Tibial nerve (tissue), 4 donors: ENCODE data around the gene ABCB9. TPM values are rescaled to one million over a fixed set of nuclear protein-coding genes. Genes with fewer than 3 reads are reported as not detected.

Experiments used
- DNase-seq, 2 donors: peaks; one replicate each; pipeline ENCODE4 v3.0.0-alpha.2; 2019; ENCODE audit warnings: low spot score in 2 of 2
- H3K27ac ChIP-seq, 4 donors: fragments of 200-600 bp; sonication (generic) in 3 of 4; one replicate each; pipeline ENCODE4 v1.5.1; 2017 to 2019; ENCODE audit warnings: mild to moderate bottlenecking in 1 of 4
- H3K27me3 ChIP-seq, 2 donors: fragments of 200-600 bp; sonication (generic) in 1 of 2; one replicate each; pipeline versions ENCODE4 v1.5.1 to v1.6.0; 2017 to 2019
- H3K36me3 ChIP-seq, 3 donors: fragments of 200-600 bp; sonication (generic); one replicate each; pipeline ENCODE4 v1.5.1; 2018 to 2019
- H3K4me1 ChIP-seq, 4 donors: fragments of 200-600 bp; sonication (generic) in 3 of 4; one replicate each; pipeline ENCODE4 v1.5.1; 2017 to 2019
- H3K4me3 ChIP-seq, 4 donors: fragments of 200-600 bp; sonication (generic) in 3 of 4; one replicate each; pipeline ENCODE4 v1.5.1; 2017 to 2019; ENCODE audit warnings: mild to moderate bottlenecking in 1 of 4, moderate library complexity in 1 of 4
- H3K9me3 ChIP-seq, 4 donors: fragments of 200-600 bp; sonication (generic) in 3 of 4; one replicate each; pipeline ENCODE4 v1.5.1; 2017 to 2019
- EP300 ChIP-seq, 2 donors: sonication (generic); formaldehyde crosslinking; IDR thresholded peaks; one replicate each; pipeline ENCODE4 v1.6.1; 2017; ENCODE audit warnings: antibody characterized with exemption in 2 of 2, mild to moderate bottlenecking in 1 of 2
- POLR2A ChIP-seq, 2 donors: fragments of 450-650 bp; IDR thresholded peaks; one replicate each; pipeline ENCODE4 v1.6.1; 2017; ENCODE audit warnings: antibody characterized with exemption in 2 of 2, mild to moderate bottlenecking in 2 of 2, moderate library complexity in 2 of 2
- WGBS, 2 donors: methylation state at CpG; one replicate each; pipeline ENCODE4 v1.1.5; 2018; 5-methylcytosine and 5-hydroxymethylcytosine counted together
- total RNA-seq, 4 donors: library from RNA; depleted of rRNA; stranded (reverse); fragments of >200 nt; gene quantifications; one replicate each; pipeline ENCODE4 v1.1.0, GENCODE V29; 2016
- TF ChIP-seq, protein P1 (sequence below), 5 experiments: fragments of 200-600 bp in 3 of 5; fragments of 450-650 bp in 2 of 5; sonication (generic) in 3 of 5; IDR thresholded peaks; one replicate each; pipeline ENCODE4 v1.5.1; 2016 to 2019; ENCODE audit warnings: antibody characterized with exemption in 5 of 5, mild to moderate bottlenecking in 3 of 5, moderate library complexity in 2 of 5

Gene ABCB9
- total RNA-seq, 4 donors from 2014 or later, result 4.2 to 11.4 (median 6.0) TPM

DNA sequence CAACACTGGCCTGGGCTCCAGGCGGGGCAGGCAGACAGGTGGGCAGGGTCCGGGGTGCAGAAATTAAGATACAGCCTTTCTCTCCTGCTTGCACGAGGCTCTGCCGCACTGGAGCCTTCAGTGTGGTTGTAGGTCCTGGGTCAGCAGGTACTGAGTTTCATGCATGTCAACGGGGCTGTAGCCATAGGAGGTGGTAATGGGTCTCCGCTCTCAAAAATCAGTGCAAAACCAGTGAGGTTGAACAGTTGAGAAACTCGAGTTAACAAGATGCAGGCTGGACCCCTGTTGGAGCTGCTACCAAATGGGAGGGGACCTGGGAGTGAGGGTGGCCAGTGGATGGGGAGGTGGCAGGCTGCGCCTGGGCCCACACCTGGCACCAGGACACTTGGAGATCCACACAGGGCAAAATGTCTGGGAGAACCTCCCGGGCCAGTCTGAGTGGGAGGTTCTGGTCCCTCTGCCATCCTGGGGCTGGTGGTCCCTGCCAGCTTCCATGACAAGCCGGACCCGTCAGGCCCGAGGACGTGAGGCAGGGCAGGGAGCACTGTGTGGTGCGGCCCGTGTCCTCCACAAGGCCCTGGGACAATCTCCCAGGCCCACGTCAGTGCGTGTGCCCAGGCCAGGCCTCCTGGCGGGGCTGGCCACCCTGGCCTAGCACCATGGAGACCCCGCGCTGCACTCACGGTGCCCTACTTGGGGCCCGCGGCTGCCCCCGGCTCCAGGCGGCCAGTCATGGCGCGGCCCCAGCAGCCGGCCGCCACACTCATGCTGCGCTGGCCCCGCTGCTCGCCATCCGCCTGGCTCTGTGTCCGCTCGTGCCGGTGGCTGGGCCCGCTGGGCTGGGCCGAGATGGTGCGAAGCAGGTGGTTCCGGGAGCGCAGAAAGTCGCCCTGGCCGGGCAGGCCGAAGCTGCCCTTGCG is 19.3 kb upstream of the ABCB9 start:
- DNase-seq, result no peak
- H3K27me3 ChIP-seq, result no peaks in the 10 kb centered on the region
- peak overlapping the region in 1 of 4 donors; percentile 25 for H3K4me3 ChIP-seq
- peaks cover 0 to 51% (median 44%) of the 10 kb centered on the region in 4 donors for H3K4me1 ChIP-seq
- no peaks in the 10 kb centered on the region for H3K9me3 ChIP-seq
- H3K27ac ChIP-seq, result peak overlapping the region; percentile 73 to 91 (median 81)
- H3K36me3 ChIP-seq, result peaks cover 0 to 75% (median 2%) of the 10 kb centered on the region in 3 donors
- TF ChIP-seq EP300 (IDR thresholded peaks at IDR 0.05) (no peak), POLR2A (IDR thresholded peaks at IDR 0.05) (no peak)
- TF ChIP-seq, protein P1, sequence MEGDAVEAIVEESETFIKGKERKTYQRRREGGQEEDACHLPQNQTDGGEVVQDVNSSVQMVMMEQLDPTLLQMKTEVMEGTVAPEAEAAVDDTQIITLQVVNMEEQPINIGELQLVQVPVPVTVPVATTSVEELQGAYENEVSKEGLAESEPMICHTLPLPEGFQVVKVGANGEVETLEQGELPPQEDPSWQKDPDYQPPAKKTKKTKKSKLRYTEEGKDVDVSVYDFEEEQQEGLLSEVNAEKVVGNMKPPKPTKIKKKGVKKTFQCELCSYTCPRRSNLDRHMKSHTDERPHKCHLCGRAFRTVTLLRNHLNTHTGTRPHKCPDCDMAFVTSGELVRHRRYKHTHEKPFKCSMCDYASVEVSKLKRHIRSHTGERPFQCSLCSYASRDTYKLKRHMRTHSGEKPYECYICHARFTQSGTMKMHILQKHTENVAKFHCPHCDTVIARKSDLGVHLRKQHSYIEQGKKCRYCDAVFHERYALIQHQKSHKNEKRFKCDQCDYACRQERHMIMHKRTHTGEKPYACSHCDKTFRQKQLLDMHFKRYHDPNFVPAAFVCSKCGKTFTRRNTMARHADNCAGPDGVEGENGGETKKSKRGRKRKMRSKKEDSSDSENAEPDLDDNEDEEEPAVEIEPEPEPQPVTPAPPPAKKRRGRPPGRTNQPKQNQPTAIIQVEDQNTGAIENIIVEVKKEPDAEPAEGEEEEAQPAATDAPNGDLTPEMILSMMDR (IDR thresholded peaks at IDR 0.05), result no peak
- WGBS, 2 donors, result 67 to 76% methylated on average over 26 to 33 of the region's 45 CpGs

DNA sequence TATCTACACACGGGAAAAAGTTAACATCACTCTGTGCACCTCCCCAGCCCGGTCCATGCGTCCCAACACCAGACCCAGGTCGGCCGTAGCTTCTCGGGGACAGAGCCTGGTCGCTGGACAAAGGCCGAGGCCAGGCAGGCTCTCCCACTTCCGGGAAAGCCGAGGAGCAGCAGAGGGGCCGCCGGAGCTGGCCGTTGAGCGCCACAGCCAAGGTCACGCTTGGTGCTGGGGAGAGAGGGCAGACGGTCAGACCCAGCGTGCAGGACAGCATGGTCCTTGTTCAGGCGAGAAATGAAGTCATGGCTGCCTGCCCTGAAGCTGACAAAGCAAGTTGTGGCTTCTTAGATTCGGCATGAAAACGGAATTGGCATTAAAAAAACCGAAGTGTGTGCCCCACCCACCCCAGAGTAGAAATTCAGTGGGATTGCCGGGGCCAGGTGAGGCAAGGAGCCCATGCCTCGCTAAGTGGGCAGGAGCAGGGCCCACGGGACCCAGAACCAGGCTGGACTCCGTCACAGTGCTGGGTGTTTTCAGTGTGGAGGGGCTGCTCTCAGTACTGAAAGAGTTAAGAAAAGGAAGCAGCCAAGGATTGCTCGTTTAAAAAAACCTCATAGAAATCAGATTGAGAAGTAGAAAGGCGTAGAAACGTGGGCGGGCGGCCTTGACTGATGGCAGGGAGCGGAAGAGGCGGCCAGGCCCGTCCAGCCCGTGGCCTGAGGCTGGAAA is 18.5 kb upstream of the ABCB9 start:
- peak in 1 of 2 donors; percentile 33 for TF ChIP-seq EP300 (IDR thresholded peaks at IDR 0.05)
- no peak for TF ChIP-seq POLR2A (IDR thresholded peaks at IDR 0.05)
- Histone ChIP-seq H3K27ac (peak overlapping the region; percentile 73 to 91 (median 81)), H3K27me3 (no peaks in the 10 kb centered on the region), H3K9me3 (no peaks in the 10 kb centered on the region), H3K4me1 (peaks cover 0 to 56% (median 49%) of the 10 kb centered on the region in 4 donors), H3K4me3 (peak overlapping the region in 3 of 4 donors; percentile 1 to 25 (median 2)), H3K36me3 (peaks cover 0 to 67% (median 2%) of the 10 kb centered on the region in 3 donors)
- 12 to 16% methylated on average over 25 to 34 of the region's 34 CpGs for WGBS, 2 donors
- no peak for DNase-seq

DNA sequence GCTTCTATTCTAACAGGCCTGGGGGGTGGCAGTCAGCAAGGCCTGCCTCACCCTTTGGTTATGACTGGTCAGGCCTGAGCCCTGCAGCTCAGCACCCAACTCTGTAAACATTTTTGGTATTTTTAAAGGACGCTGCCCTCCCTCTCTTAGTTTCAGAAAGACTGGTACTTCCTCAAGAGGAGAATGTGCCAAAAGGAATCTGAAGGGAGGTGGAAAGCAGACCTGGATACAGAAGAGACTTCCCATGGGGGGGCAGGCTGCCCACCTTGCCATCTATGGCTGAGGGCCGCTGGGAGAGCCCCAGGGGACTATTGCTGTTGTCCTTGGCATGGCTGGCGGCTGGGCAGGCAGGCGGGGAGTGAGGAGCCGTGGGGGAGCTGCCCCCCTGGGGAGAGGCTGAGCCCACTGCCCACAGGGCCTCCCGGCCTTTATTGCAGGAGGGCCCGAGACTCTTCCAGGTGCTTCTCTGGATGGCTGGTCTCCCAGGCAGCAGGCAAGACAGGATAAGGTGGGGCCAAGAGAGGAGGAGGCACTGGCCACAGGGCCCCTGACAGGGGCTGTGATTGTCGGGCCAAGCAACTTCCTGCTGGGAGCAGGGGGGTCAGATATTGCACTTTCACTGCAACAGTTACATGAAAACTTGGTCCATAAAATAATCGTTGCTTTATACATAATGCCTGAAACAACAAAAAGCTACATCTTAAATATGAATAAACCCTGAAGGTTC is 17.7 kb upstream of the ABCB9 start:
- H3K9me3 ChIP-seq, result no peaks in the 10 kb centered on the region
- peak overlapping the region in 3 of 4 donors; percentile 1 to 25 (median 2) for H3K4me3 ChIP-seq
- 11 to 14% methylated on average over 9 of the region's 9 CpGs for WGBS, 2 donors
- peak overlapping the region; percentile 59 to 91 (median 80) for H3K27ac ChIP-seq
- H3K27me3 ChIP-seq, result no peaks in the 10 kb centered on the region
- no peak for DNase-seq
- TF ChIP-seq EP300 (IDR thresholded peaks at IDR 0.05) (no peak), POLR2A (IDR thresholded peaks at IDR 0.05) (no peak)
- TF ChIP-seq, protein P1 (IDR thresholded peaks at IDR 0.05), result no peak
- H3K36me3 ChIP-seq, result peaks cover 0 to 63% (median 2%) of the 10 kb centered on the region in 3 donors
- H3K4me1 ChIP-seq, result peaks cover 0 to 64% (median 56%) of the 10 kb centered on the region in 4 donors

DNA sequence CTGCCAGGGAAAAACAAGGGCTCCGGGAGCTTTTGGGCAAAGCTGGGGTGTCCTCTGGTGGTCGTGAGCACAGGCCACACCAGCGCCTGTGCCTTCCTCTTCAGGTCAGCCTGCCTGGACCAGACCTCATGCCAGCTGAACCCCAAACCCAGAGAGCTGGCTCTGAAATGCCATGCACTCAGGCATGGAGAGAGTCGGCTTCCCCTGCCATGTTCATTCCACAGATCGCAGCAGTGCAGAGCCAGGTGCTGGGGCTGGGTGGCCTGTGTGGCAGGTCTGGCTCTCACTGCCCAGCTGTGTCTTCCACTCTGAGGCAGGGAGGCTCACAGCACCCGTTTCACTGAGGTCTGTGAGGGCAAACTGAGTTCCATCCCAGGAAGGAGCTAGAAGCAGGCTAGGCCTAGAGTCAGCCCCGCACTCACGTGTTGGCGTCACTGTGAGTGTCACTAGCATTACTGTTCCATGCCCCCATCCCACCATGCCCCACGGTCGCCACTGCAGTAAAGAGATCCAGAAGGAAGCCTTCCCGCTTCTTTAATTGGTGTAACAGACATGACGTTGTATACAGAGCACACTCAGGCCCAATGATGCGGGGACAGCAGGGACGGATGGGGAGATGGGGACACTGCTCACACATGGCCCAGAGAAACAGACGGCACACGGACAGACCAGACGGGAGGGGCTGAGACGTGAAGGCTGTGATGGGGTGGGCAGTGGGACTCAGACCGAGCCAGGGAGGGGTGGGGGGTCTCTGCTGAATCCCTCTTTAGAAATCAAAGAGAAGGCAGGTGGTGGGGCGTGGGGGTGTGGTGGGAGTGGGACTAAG is 16.9 kb upstream of the ABCB9 start:
- H3K4me1 ChIP-seq, result peaks cover 0 to 72% (median 58%) of the 10 kb centered on the region in 4 donors
- H3K9me3 ChIP-seq, result no peaks in the 10 kb centered on the region
- H3K27me3 ChIP-seq, result no peaks in the 10 kb centered on the region
- WGBS, 2 donors, result 50 to 52% methylated on average over 21 of the region's 21 CpGs
- H3K27ac ChIP-seq, result peak overlapping the region; percentile 59 to 91 (median 80)
- TF ChIP-seq, protein P1 (IDR thresholded peaks at IDR 0.05), result no peak
- TF ChIP-seq EP300 (IDR thresholded peaks at IDR 0.05), result no peak
- TF ChIP-seq POLR2A (IDR thresholded peaks at IDR 0.05), result no peak
- peaks cover 0 to 63% (median 2%) of the 10 kb centered on the region in 3 donors for H3K36me3 ChIP-seq
- no peak for DNase-seq
- no peak overlapping the region for H3K4me3 ChIP-seq
